NB4 (cell line): ENCODE data around the gene RPS29.

ENCODE experiments used
- DNase-seq: peaks from one replicate; pipeline ENCODE4 v3.0.0; 2010; ENCODE audit warnings: low read depth
- H3K4me3 ChIP-seq: one replicate; pipeline ENCODE4 v1.5.1; 2011; ENCODE audit warnings: mild to moderate bottlenecking, low read depth, low read length, moderate library complexity
- CTCF ChIP-seq: IDR thresholded peaks from one replicate; pipeline ENCODE4 v1.5.1; 2012; ENCODE audit warnings: low read depth, low read length
- MAX ChIP-seq: IDR thresholded peaks from 2 replicates; pipeline ENCODE4 v1.6.1; 2011; ENCODE audit warnings: low read depth, low read length
- MYC ChIP-seq: IDR thresholded peaks from 2 replicates; pipeline ENCODE4 v1.6.1; 2011; ENCODE audit warnings: low read depth, low read length
- POLR2A ChIP-seq: IDR thresholded peaks from 2 replicates; pipeline ENCODE4 v1.6.1; 2011; ENCODE audit warnings: mild to moderate bottlenecking; ENCODE audit not compliant: insufficient read length; ENCODE audit errors: extremely low read depth

The RPS29 gene

DNA sequence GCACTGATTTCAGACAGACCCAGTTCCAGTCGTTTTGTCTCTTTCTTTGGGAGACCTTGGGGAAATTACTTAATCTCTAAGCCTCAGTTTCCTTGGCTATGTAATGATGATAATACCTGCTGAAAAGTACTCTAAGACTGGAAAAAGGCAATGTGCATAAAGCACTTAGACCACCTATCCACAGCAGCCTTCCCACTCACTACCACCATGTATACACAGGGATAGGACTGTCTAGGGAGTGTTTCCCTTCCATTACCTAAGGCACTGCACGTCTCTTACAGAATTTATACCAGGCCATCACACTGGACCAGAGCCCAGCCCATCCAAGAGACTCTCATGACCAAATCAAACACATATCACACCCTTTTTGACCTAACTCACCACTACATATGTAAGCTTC, 6.3 kb downstream of the RPS29 start:
- H3K4me3 ChIP-seq = no peak overlapping the region
- DNase-seq = no peak
- TF ChIP-seq MYC = no peak
- no peak for TF ChIP-seq CTCF
- no peak for TF ChIP-seq POLR2A
- no peak for TF ChIP-seq MAX

DNA sequence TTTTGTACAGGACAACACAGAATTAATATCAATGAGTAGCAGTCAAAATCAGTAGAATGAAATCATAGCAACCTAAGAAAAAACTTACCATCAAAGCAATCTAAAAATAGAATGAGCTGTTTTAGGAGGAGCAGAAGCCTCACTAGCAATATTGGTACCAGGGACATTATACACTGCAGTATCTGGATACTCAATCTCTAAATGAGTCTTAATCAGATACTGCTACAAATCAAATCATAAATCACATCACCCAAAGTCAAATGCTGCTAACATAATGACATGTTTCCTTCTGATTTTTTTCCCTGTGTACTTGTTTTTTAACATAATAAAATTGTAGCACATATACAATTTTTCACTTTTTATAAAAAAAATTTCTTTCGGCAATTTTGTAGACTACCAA, 8.0 kb downstream of the RPS29 start:
- no peak for DNase-seq
- H3K4me3 ChIP-seq = no peak overlapping the region
- TF ChIP-seq POLR2A (no peak), MAX (no peak), CTCF (no peak), MYC (no peak)

DNA sequence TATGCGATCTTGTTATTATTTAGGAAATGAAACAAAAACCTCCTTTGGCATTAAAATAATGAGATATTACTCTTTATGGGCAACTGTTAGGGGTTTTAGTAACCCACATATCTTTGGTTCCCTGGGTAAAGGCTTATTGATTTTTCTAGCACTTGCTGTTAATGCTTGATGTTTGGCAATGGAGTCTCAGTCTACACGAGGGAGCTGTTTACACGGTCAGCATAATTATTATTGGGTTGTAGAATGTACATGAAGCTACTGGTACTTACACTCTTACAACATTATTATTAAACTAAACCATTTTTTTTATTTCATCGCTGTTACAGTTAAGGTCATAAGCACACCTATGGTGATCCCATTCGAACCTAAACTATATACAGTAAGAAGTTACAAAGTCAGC, 12.1 kb downstream of the RPS29 start:
- no peak for DNase-seq
- TF ChIP-seq CTCF (no peak), MAX (no peak), MYC (no peak), POLR2A (no peak)

DNA sequence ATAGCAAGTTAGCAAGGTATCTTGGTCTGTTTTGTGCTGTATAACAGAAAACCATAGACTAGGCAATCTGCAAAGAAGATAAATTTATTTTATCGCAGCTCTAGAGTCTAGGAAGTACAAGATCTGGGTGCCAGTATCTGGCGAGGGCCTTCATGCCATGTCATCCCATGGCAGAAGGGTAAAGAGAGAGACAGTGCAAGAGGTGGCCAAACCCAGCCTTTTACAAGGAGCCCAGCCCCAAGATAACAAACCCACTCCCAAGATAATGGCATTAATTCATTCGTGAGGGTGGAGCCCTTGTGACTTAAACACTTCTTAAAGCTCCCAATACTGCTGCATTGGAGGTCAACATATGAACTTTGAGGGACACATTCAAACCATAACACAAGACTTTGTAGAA, 16.9 kb downstream of the RPS29 start:
- TF ChIP-seq CTCF (no peak), MAX (no peak), MYC (no peak), POLR2A (no peak)
- no peak for DNase-seq
- no peak overlapping the region for H3K4me3 ChIP-seq

More for the DNA sequence above, 12.1 kb downstream of the RPS29 start:
- H3K4me3 ChIP-seq = no peak overlapping the region

DNA sequence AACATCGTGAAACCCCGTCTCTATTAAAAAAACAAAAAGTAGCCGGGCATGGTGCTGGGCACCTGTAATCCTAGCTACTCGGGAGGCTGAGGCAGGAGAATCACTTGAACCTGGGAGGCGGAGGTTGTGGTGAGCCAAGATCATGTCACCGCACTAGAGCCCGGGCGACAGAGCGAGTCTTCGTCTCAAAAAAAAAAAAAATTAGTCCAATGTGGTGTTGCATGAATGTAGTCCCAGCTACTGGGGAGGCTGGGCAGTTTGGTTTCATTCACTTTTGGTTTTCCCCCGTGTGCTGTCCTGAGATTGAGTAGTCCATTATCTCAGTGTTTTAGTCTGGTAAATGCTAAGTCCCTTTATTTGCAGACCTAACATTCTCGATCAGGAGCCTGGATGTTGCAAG, 19.5 kb downstream of the RPS29 start:
- TF ChIP-seq MYC (no peak), CTCF (no peak), POLR2A (no peak), MAX (no peak)
- no peak overlapping the region for H3K4me3 ChIP-seq
- no peak for DNase-seq
